Measurements from ENCODE around the gene PXDN.

- no peak for TF ChIP-seq YY1 (IDR thresholded peaks at IDR 0.05; ENCODE audit: insufficient read depth, insufficient read length)
- TF ChIP-seq ZNF274 (IDR thresholded peaks at IDR 0.05; ENCODE audit: low read depth, low read length), result no peak
These were observed 40.8 kb upstream of the PXDN start for GRCh38 chr2:1784986-1785617.

Measured in NT2/D1 (cell line).